ENCODE data around the gene TTLL12.

Gene TTLL12

DNA sequence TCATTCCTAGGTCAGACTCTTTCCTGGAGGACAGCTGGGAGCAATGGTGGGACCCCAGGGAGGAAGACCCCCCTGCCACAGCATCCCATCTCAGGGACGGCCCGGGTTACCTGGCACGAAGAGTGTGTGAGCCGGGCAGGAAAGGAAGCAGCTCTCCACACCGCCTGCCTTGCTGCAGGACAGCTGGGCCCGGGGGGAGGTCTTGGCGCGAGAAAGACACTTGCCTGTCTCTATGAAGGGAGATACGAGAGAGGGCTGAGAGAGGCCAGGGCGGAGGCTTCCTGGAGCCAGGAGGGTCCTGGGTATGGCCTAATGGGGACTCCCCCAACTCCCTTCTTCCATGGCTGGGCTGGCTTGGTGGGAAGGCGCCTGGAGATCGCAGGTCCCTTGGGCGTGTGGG, 36.1 kb upstream of the TTLL12 start:
- TF ChIP-seq ZNF274 (IDR thresholded peaks at IDR 0.05; ENCODE audit: low read depth, low read length) = no peak
- H3K4me3 ChIP-seq (ENCODE audit: low read length) = no peak overlapping the region

- TF ChIP-seq ZNF274 (IDR thresholded peaks at IDR 0.05; ENCODE audit: low read depth, low read length) = no peak
- no peak overlapping the region for H3K4me3 ChIP-seq (ENCODE audit: low read length)
These were observed 35.3 kb upstream of the TTLL12 start for GRCh38 chr22:43222262-43222661.

GRCh38 chr22:43220625-43221380, 33.9 kb upstream of the TTLL12 start:
- no peak overlapping the region for H3K4me3 ChIP-seq (ENCODE audit: low read length)
- no peak for TF ChIP-seq ZNF274 (IDR thresholded peaks at IDR 0.05; ENCODE audit: low read depth, low read length)

- no peak for TF ChIP-seq ZNF274 (IDR thresholded peaks at IDR 0.05; ENCODE audit: low read depth, low read length)
- no peak overlapping the region for H3K4me3 ChIP-seq (ENCODE audit: low read length)
These were observed 31.9 kb upstream of the TTLL12 start for GRCh38 chr22:43218786-43219185.

- H3K4me3 ChIP-seq (ENCODE audit: low read length) = no peak overlapping the region
- no peak for TF ChIP-seq ZNF274 (IDR thresholded peaks at IDR 0.05; ENCODE audit: low read depth, low read length)
These were observed 30.5 kb upstream of the TTLL12 start for GRCh38 chr22:43217285-43218030.

GRCh38 chr22:43216738-43217137, 29.8 kb upstream of the TTLL12 start:
- TF ChIP-seq ZNF274 (IDR thresholded peaks at IDR 0.05; ENCODE audit: low read depth, low read length) = no peak
- H3K4me3 ChIP-seq (ENCODE audit: low read length) = no peak overlapping the region

GRCh38 chr22:43213962-43214361, 27.0 kb upstream of the TTLL12 start:
- H3K4me3 ChIP-seq (ENCODE audit: low read length) = no peak overlapping the region
- no peak for TF ChIP-seq ZNF274 (IDR thresholded peaks at IDR 0.05; ENCODE audit: low read depth, low read length)

- no peak for TF ChIP-seq ZNF274 (IDR thresholded peaks at IDR 0.05; ENCODE audit: low read depth, low read length)
- no peak overlapping the region for H3K4me3 ChIP-seq (ENCODE audit: low read length)
These were observed 26.1 kb upstream of the TTLL12 start for GRCh38 chr22:43213051-43213450.

- no peak for TF ChIP-seq ZNF274 (IDR thresholded peaks at IDR 0.05; ENCODE audit: low read depth, low read length)
- no peak overlapping the region for H3K4me3 ChIP-seq (ENCODE audit: low read length)
These were observed 25.6 kb upstream of the TTLL12 start for GRCh38 chr22:43212434-43212952.

- no peak overlapping the region for H3K4me3 ChIP-seq (ENCODE audit: low read length)
- TF ChIP-seq ZNF274 (IDR thresholded peaks at IDR 0.05; ENCODE audit: low read depth, low read length) = no peak
These were observed 25.1 kb upstream of the TTLL12 start for GRCh38 chr22:43211941-43212433.

- H3K4me3 ChIP-seq (ENCODE audit: low read length) = no peak overlapping the region
- TF ChIP-seq ZNF274 (IDR thresholded peaks at IDR 0.05; ENCODE audit: low read depth, low read length) = no peak
These were observed 23.9 kb upstream of the TTLL12 start for GRCh38 chr22:43210631-43211515.

- TF ChIP-seq ZNF274 (IDR thresholded peaks at IDR 0.05; ENCODE audit: low read depth, low read length) = no peak
These were observed 23.0 kb upstream of the TTLL12 start for GRCh38 chr22:43209971-43210370.

GRCh38 chr22:43209523-43209890, 22.6 kb upstream of the TTLL12 start:
- no peak for TF ChIP-seq ZNF274 (IDR thresholded peaks at IDR 0.05; ENCODE audit: low read depth, low read length)
- H3K4me3 ChIP-seq (ENCODE audit: low read length) = no peak overlapping the region

More at GRCh38 chr22:43209971-43210370, 23.0 kb upstream of the TTLL12 start:
- no peak overlapping the region for H3K4me3 ChIP-seq (ENCODE audit: low read length)

Measured in GM08714 (cell line).